HG03196 (cell line): Measurements from ENCODE around the gene RASD1.

Experiments used
- ATAC-seq: cut with Tn5 transposase; IDR thresholded peaks from one replicate; pipeline ENCODE4 v1.9.1; 2021; ENCODE audit not compliant: unreplicated experiment

RASD1 gene

DNA sequence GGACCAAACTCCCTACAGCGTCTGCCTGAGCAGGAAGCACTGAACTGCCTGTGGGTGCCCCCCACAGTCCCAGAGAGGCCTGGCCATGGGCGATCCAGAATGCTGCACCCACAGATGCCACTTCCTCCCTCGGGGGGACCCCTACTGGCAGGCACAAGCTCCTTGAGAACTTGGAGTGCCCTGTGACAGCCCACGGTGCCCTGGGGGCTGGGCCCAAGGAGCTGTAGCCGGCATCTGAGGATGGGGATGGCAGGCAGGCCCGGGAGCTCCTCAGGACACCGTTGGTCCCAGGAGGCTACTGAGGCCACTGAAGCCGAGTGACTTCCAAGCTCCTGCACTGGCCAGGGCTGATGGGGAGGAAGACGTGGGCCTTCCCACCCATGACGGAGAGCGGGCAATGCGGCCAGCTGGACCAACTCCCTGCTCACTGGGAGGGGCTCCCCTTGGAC, 15.1 kb upstream of the RASD1 start:
- ATAC-seq = no peak

DNA sequence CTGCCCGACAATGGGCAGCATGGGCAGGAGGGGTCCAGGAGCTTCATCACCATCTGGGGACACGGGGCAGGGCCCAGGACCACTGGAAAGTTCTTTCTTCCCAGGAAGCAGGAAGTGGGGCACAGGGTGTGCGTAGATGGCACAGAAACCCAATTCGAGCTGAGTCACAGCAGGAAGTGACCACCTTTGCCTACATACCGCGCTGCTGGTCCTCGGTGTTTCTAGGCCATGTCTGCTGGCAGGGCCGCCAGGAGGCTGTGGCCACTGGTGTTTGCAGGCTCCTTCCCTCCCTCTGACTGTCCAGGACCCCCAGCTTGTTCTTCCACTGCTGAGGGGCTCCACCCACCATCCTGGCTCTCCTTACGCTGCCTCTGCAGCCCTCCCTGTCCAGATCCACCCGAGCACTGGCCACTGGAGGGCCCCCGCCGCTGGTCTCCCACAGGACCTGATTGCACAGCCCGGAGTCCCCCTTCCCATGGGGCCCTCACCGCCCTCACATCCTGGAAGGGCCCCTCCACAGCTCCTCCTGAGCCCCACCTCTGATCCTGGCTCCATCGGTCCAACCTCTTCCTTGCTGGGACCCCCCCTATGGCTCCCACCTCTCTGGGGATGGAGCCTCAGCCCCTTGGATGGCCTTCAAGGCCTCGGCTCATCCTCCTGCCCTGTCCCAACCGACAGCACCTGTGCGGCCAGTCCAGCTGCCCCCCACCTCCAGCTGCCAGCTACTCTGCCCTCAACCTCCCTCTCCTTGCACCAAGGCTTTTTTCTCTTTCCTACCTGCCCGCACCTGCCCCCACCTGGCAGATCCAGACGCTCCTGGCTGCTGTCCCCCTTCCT, 14.5 kb upstream of the RASD1 start:
- no peak for ATAC-seq

DNA sequence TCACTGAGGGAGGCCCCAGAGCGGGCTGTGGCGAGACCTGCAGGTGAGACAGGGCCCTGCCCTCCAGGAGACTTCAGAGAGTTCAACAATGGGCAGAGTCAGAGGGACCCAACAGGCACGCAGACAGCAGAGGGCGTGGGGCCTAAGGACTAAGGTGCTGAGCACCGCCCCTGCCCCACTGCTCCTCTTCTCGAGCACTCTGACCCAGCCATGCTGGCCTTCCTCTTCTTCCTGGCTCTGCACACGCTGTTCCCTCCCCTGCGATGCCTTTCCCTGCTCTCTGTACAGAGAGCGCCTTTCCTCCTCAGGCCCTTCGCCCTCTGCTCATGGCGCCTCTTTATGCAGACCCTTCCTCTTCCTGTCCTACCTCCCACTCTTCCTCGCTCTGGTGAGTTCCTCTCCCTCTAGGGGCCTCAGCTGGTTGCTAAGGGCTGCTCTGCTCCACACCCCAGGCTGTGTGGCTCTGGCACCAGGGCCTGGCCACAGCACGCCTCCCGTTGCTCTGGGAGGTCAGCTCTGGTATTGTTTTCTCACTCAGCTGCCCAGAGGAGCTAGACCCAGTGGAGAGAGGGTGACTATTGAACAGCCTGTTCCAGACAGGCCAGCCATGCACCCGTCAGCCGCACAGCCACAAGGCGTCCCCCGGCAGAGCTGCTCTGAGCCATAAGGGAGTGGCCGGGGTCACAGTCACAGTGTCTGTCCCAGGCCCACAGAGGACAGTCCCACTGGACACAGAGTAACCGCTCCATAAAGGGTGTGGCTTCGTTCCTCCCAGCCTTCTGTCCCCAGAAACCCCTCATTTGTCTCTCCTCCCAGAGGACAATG, 13.6 kb upstream of the RASD1 start:
- ATAC-seq = no peak

DNA sequence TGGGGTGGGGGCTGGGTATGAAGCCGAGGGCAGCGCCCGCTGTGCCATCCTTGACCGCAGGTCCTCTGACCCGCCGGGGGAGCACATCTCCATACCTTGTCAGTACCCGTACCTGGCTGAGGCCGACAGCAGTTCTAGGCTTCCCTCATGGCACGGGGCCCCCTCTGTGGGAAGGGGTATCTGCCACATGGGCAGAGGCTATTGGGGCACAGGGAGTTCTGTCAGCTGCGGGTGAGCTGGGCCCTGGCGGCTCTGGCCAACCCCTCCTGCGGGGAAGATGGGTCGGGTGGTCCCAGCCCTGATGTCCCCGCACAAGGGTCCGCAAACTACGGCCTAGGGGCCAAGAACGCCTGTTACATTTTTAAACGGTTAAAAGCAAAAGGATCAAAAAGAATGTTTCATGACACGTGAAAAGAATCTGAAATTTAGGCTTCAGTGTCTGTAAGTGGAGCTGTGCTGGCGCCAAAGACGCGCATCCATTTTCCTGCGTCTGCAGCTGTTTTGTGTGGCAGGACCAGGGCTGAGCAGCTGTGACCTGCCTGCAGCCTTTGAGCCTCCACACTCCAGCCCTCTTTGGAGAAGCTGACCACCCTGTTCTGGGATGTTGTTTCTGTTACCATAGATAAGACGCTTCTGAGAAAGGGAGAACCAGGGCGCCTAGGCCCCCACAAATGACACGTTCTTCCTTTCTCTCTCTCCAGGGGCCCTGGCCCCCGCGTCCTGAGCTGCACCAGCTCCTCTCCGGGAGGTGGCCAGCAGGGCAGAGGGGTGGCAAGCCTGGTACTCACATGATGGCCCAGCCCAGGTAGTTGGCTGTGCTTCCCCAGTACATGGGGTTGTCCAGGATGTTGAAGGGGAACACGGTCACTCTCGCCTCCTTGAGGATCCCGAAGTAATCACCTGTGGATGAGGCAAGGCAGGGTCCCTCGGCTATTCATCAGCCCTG, 12.7 kb upstream of the RASD1 start:
- no peak for ATAC-seq

DNA sequence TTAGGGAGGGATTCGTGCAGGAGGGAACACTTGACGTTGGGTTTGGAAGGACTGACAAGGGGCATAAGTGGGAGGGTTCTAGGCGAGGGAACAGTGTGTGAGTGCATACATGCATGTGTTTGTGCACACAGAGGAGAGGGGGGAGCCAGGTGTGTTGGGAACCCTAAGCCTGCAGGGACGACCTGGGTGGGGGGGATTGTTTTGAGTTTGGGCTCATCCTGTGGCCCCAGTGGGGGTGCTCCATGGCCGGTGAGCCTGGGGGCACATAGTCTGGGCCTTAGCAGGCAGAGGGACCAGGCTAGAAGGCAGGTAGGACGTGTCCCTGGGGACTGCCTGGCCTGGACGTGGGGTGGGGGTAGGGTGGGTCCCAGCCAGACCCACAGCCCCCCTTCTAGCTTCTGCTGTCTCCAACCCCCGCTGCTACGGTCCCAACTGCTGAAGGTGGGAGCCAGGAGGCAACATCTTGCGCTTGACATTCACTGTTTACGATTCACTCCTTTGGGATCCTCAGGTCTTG, 11.9 kb upstream of the RASD1 start:
- no peak for ATAC-seq

DNA sequence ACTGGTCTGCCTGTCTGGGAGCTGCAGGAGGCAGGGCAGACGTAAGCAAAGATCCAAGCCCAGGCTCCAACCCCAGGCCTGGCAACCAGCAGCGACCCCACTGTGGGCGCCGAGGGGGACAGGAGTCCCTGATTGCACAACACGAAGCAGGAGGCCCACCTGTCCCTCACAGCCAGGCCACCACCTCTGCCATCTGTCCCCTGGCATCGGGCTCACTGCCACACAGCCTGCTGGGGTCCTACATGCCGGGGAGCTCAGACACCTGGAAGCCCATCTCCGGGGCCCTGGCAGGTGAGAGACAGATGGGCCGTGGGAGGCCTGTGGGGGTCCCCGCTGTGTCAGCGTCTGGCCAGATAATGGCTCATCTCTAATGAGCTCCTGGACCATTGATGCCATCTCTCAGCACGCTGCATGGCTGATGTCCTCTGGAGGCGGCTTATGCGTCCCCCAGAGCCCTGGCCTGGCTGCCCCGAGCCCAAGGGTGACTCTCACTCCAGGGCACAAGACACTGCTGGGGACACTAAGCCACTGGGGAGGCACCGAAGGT, 11.3 kb upstream of the RASD1 start:
- ATAC-seq = no peak

DNA sequence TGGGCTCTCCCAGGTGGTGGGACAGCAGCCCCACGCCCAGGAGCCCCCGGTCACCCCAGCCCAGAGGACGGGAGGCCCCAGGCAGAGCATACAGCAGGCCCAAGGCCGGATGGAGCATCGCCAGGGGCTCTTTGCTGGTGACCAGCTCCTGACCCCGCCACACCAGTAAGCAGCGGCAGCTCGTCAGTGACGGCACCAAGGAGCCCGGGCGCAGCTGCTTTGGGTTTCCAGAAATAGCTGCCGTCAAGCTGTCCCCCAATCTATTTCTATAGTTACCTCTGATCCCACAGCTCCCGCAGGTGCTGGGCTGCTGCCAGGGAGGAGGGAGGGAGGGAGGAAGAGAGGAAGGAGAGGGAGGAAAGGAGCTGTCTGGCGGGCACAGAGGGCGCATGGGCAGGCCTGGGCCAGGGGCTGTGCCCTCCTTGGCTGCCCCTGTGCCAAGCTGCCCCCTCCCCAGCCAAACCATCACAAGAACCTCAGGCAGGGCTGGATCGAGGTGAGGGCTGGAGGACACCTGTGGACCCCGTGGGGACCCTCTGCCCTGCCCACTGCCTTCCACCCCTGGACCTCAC, 10.8 kb upstream of the RASD1 start:
- ATAC-seq = no peak

DNA sequence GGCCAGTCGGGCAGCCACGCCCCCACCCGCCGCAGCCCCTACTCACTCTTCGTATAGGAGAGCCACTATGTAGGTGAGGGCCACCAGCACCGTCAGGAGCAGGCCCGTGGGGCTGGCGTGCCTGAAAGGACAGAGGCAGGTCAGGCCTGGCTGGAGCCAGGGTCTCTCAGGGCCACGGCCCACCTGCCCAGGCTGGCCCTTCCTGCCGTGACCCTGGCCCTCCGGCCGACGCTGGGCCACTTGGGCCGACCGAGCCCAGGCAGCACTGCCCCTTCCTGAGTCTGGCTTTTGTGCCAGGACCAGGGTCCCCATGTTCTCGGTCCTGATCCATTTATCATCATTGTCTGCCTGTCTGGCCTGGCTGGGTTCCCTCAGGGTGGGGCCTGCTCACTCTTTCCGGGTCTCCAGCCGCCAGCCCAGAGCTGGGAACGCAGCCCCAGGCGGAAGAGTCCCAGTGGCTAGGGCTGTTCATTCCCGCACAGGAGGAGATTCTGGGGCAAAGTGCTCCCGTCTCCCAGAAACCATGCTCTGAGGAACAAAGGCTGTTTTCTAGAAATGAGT, 10.1 kb upstream of the RASD1 start:
- ATAC-seq = no peak

DNA sequence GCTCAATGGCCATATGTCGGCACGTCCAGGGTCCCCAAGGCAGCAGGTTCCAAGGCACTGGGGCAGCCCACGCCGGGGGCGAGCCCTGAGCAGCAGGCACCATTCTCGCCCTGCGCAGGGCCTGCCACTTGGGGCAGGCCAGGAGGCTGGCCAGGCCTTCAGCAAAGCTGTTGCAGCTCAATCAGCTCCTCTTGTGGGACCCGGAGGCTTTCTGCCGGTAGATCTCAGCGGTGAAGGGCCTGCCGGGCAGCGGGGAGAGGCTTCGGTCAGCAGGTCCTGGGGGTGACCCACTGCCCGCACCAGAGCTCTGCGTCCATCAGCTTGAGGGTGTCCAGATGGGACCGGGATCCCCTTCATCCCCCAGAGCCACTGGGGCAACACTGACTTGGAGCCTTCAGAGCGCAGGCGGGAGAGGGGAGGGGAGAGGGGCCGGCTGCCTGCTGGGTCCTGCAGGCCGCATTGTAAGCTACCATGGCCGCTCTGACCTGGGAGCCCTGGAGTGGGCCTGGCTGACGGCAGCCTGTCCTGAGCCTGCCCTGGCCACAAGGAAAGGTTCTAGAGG, 9.5 kb upstream of the RASD1 start:
- no peak for ATAC-seq

DNA sequence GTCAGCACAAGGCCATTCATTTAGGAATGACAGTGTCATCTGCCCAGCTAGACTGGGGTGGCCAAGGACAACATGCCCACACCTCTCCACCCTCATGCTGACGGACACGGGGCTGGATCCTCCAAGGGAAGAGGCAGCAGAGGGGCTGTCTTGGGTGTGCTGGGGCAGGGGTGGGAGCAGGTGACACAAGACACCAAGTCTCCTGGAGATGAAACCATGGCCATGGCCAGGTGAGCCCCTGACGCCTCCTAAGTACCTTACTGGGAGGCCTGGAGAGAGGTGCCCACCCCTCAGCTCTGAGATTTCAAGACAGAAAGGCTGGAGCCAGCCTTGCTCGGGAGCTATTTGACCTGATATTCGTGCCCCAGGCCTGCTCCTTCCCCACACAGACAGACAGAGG, 9.0 kb upstream of the RASD1 start:
- ATAC-seq = no peak

DNA sequence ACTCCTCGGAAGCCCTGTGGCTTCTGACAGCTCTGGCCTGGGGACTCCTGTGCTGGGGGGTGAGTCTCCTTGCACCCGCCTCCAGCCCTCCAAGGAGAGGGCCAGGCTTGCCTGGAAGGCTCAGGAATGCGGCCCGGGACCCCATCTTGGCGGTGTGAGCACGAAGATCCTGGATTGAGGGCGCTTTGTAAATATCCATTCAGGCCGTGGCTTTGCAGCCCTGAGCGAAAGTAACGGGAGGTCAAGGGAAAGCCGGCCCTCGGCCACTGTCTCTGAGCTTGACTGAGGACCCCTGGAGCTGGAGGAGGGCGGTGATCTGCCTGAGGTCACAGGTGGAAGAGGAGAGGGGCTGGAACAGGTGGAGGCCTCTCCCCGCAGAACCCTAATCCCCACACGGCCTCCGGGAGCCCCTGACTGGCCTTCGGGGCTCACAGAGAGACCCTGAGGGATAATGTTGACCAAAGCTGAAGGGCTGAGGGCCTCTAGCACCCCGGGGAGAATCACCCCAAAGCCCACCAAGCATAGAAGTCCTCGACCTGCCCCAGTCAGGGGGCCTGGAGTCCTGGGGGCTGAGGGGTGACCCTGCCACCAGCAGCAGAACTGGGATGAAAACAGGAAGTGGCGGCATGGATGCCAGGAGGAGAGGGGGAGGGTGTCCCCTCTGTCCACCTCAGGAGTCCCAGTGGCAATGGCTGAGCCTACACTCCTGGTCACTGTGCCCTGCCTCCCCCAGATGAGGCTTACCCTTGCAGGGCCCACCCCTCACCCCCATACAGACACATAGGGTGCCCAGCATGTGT, 8.3 kb upstream of the RASD1 start:
- ATAC-seq = no peak

DNA sequence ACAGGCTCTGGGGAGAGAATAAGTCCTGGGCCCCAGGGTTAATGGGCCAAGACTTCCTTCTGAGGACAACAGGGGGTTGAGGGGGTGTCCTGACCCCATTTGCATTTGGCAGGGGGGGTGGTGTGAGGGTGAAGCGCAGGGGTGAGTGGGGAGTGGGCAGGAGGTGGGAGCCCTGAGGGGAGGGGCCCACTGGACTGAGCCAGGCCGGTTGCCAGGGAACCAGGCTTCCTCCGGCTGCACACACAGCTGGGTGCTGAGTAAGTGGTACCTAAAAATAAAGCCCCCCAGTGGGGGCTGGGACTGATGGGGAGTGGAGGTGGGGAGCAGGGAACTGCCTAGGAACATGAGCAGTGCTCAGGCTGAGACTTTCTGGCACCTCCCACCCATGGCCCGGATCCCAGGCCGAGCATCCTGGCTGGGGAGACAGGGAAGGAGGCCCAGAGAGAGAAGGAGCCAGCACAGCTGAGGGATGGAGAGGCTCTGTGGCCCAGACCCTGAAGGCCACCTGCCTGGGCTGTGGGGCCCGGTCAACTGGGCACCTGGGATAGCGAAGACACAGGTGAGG, 7.5 kb upstream of the RASD1 start:
- ATAC-seq = no peak

DNA sequence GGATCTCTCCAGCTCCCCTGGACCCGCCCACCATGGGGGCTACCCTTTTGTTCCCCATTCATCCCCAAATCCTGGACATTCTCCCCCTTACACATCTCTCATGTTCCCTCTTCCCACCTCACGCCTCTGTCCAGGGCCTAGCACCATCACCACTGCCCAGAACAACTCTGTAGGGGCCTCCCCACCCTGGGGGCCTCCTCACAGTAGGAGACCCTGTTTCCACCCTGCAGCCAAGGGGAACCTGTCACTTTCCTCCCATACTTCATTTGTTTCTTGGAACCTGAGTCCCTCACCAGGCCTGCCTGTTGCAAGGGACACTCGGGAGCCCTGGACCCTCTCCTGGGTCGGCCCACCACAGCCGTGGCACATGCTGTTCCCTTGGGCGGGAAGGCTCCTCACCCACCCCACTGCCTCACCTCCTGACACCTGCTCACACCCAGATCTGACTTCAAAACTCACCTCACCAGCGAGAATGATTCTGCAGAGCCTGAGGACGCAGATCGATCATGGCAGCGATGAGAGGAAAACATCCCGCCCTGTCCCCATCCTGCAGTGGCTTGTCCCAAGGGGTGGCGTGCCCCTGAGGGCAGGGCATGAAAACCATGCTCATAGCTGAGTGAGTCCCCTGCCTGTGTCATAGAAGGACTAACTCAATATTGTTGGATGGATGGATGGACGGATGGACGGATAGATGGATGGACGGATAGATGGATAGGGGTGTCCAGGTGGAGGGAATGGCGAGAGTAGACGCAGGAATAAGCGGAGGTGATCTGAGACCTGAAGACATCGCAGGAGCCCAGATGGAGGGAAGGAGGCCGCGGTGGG, 6.8 kb upstream of the RASD1 start:
- no peak for ATAC-seq

DNA sequence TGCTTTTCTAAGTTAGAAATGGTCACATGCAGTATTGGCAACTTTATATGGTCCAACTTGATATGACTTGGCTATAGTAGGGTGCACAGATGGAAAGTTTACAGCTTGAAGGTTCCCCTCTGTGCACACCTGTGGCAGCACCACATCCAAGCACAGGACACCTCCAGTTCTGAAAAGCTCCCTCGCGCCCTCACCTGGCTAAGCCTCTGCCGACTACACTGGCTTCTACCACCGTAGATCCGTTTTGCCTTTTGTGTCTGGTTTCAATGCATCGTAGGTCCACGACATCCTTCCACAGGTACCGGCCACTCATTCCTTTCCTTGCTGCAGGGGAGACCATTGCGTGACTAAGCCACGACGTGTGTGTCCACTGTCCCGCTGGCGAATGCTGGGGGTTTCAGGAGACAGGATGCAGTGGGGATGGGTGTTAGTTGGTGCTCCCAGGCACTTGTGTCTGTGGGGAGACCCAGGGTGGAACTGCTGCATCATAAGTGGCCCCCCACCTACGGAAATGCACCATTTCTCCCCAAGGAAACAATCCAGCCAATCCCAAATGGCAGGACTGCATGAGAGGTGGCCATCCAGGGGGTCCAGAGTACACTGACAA, 4.9 kb upstream of the RASD1 start:
- ATAC-seq = no peak

DNA sequence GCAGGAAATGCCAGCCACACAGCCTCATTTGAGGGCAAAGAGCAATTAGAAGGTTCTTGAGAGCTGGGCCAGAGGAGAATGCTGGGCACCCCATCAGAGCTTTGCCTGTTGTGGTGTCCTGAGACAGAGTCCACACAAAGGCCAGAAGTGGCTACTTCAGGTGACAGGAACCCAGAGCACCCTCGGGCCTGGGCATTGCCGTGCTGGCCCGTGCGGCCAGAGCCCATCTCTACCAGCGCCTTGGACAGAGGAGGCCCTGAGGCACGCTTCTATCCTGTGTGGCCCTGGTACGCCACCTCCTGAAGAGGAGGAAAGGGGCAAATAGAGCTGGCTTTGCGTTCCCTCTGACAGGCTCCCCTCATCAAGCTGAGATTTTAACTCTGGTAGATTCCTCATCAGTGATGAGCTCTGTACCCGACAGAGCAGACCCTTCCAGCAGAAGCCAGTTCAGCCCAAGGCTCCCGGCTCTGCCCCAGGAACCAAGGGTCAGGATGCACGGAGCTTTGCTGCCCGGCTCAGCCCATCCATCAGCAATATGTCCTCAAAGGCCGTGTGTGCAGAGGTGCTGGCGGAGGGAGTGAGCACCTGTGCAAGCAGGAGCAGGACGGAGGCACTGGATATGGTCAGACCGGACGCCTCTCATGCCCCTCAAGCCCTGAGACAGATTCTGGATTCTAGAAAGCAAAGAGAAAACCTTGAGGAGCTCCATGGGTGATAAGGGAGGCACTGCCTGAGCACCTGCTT, 3.4 kb upstream of the RASD1 start:
- no peak for ATAC-seq

DNA sequence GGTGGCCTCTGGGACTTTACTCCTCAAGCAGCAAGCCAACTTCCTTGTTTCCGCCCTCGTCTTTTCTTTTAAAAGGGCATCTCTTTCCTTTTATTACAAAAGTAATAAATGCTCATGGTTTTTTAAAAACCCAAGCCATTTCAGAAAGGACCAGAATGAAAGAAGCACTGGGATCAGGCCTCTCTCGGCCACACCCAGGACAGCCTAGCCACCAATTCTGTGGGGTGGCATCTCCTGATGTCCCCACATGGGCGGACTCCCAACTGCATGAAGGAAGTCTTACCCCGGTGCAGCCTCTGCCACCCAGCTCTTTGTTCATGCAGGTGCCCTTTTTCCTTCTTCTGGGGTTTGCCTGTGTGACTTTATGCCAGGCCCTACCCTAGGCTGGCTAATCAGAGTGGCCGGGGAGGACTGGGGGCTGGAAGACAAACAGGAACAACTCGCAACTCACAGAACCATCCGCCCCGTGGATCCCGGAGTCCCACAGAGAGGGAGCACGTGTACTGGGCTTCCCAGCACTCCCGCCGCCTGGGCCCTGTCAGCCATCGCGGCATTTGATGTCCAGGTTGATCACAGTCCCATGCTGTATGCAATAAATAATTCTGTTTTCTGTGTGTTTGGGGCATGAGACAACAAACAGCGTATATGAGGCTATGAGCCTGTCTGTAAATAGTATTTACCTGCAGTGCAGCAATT, 2.6 kb upstream of the RASD1 start:
- no peak for ATAC-seq
